ENCODE results near the gene ECEL1. TPM values are rescaled to one million over a fixed set of nuclear protein-coding genes. Genes with fewer than 3 reads are reported as not detected.

The ECEL1 gene
- total RNA-seq, 4 donors from 2014 or later = 0.68 to 0.83 TPM; not detected in 2

DNA sequence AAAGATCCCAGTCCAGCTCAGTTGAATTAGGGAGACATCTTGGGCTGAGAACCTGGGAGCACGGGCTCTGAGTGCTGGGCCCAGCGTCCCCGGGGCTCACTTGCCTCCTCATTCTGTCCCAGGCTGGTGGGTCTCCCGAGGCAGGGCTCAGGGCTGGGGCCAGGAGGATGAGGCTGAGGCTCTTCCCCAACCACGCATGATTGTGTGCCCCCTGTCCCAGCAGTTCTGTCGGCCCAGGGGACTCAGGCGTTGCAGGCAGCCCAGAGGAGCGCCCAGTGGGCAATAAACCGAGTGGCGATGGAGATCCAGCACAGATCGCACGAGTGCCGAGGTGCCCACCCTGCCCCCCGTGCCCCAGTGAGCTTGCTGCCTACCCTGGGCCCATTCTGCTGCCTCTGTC, 33.5 kb upstream of the ECEL1 start:
- no peak for DNase-seq (ENCODE audit: low spot score in 2 of 2)
- no peaks in the 10 kb centered on the region for H3K9me3 ChIP-seq
- H3K36me3 ChIP-seq = no peaks in the 10 kb centered on the region
- TF ChIP-seq POLR2AphosphoS5 (IDR thresholded peaks at IDR 0.05) (no peak), EP300 (IDR thresholded peaks at IDR 0.05) (no peak), POLR2A (IDR thresholded peaks at IDR 0.05) (no peak)
- TF ChIP-seq, protein P1, sequence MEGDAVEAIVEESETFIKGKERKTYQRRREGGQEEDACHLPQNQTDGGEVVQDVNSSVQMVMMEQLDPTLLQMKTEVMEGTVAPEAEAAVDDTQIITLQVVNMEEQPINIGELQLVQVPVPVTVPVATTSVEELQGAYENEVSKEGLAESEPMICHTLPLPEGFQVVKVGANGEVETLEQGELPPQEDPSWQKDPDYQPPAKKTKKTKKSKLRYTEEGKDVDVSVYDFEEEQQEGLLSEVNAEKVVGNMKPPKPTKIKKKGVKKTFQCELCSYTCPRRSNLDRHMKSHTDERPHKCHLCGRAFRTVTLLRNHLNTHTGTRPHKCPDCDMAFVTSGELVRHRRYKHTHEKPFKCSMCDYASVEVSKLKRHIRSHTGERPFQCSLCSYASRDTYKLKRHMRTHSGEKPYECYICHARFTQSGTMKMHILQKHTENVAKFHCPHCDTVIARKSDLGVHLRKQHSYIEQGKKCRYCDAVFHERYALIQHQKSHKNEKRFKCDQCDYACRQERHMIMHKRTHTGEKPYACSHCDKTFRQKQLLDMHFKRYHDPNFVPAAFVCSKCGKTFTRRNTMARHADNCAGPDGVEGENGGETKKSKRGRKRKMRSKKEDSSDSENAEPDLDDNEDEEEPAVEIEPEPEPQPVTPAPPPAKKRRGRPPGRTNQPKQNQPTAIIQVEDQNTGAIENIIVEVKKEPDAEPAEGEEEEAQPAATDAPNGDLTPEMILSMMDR (IDR thresholded peaks at IDR 0.05) = no peak
- 91% methylated on average over 11 of the region's 14 CpGs for WGBS
- no peak overlapping the region for H3K4me3 ChIP-seq
- H3K27ac ChIP-seq = no peak overlapping the region
- H3K4me1 ChIP-seq = peaks cover 35% of the 10 kb centered on the region
- H3K27me3 ChIP-seq = peaks cover 80% of the 10 kb centered on the region

DNA sequence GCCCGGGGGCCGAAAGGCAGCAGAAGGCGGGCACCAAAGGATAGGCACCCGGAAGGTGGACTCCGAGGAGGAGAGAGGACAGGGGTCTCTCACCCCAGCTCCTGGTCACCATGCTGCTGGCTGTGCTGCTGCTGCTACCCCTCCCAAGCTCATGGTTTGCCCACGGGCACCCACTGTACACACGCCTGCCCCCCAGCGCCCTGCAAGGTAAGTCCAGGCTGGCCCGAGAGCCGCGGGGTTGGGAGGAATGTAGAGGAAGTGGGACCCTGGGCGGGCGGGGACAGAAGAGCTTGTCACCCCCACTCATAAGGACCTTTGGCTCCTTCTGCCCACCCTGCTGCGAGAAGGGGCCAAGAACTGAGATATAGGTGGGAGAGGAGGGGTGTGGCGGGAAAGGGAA, 32.9 kb upstream of the ECEL1 start:
- WGBS = 65% methylated on average over 15 of the region's 15 CpGs
- no peaks in the 10 kb centered on the region for H3K36me3 ChIP-seq
- peaks cover 30% of the 10 kb centered on the region for H3K4me1 ChIP-seq
- no peak for DNase-seq (ENCODE audit: low spot score in 2 of 2)
- H3K27ac ChIP-seq = no peak overlapping the region
- H3K9me3 ChIP-seq = no peaks in the 10 kb centered on the region
- H3K4me3 ChIP-seq = no peak overlapping the region
- peaks cover 74% of the 10 kb centered on the region for H3K27me3 ChIP-seq
- TF ChIP-seq POLR2AphosphoS5 (IDR thresholded peaks at IDR 0.05) (no peak), POLR2A (IDR thresholded peaks at IDR 0.05) (no peak), EP300 (IDR thresholded peaks at IDR 0.05) (no peak)
- TF ChIP-seq, protein P1 (IDR thresholded peaks at IDR 0.05) = no peak

DNA sequence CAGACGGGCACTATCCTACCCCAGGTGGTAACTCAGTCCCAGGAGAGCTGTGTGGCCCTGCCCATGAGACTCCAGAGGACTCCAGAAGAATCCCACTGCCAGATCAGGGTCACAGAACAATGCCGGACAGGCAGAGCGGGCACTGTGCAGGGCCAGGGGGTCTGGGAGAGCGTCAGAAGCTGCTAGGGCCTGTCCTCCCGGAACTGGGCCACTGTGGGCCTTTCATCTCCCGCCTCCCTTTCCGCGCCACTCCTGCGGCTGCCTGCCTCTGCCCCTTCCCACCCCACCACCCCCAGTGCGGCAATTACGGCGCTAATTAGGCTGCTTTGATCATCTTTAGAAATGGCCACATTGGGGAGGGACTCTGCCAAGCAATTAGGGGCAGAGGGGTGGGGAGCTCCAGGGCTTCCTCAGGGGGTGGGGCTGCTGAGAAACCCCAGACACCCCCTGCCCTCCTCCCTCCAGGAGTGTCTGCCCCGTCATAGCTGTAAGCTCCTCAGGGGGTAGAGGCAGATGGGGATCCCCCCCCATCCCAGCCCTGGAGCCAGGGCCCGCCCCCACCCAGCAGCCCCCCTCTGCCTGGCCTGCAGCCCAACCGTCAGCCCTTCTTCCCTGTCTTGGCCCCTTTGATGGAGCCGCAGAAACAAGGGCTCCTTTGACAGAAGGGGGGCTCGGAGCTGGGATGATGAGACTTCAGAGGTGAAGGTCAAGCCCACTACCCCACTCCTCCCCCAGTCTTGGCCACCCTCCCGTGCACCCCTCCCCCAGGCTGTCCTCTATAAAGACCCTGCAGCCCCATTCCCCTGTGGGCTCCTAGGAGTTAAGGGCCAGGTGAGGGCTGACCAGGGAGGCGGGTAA, 32.2 kb upstream of the ECEL1 start, which contains the start of gene PRSS56:
TSS of gene PRSS56 (plus strand) at position 808 of the 858 bp plus-strand sequence. CDS start 211 bp downstream, outside the sequence.
- no peak for DNase-seq (ENCODE audit: low spot score in 2 of 2)
- TF ChIP-seq EP300 (IDR thresholded peaks at IDR 0.05) (no peak), POLR2A (IDR thresholded peaks at IDR 0.05) (no peak), POLR2AphosphoS5 (IDR thresholded peaks at IDR 0.05) (no peak)
- TF ChIP-seq, protein P1 (IDR thresholded peaks at IDR 0.05) = no peak
- no peaks in the 10 kb centered on the region for H3K9me3 ChIP-seq
- H3K36me3 ChIP-seq = no peaks in the 10 kb centered on the region
- no peak within 1 kb of the TSS for H3K4me3 ChIP-seq
- H3K27me3 ChIP-seq = peaks cover 68% of the 10 kb centered on the region
- 62% methylated on average over 18 of the region's 19 CpGs for WGBS
- H3K27ac ChIP-seq = no peak within 1 kb of the TSS
- peaks cover 28% of the 10 kb centered on the region for H3K4me1 ChIP-seq

DNA sequence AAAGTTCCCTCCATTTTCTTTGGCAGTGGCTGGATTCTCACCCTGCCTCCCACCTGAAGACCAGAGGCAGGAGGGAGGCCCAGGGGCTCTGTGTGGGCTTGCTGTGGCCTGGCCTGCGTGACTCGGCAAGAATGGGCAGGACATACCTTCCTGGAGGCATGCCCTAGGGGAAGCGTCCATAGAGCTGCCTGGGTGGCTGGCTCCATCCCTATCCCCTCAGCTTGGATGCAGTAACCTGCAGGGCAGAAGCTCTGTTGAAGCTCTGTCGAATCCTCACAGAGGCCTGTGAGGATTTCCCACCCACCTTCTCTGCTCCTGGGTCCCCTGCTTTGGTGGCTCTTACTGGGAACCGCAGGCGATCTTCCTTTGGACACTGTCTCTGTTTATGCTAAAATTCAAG, 31.2 kb upstream of the ECEL1 start:
- WGBS = 83% methylated on average over 2 of the region's 6 CpGs
- H3K27me3 ChIP-seq = peaks cover 58% of the 10 kb centered on the region
- H3K4me1 ChIP-seq = peaks cover 22% of the 10 kb centered on the region
- TF ChIP-seq, protein P1 (IDR thresholded peaks at IDR 0.05) = no peak
- TF ChIP-seq POLR2AphosphoS5 (IDR thresholded peaks at IDR 0.05) (no peak), POLR2A (IDR thresholded peaks at IDR 0.05) (no peak), EP300 (IDR thresholded peaks at IDR 0.05) (no peak)
- H3K9me3 ChIP-seq = no peaks in the 10 kb centered on the region
- no peak for DNase-seq (ENCODE audit: low spot score in 2 of 2)
- H3K36me3 ChIP-seq = no peaks in the 10 kb centered on the region
- H3K27ac ChIP-seq = no peak overlapping the region
- no peak overlapping the region for H3K4me3 ChIP-seq

DNA sequence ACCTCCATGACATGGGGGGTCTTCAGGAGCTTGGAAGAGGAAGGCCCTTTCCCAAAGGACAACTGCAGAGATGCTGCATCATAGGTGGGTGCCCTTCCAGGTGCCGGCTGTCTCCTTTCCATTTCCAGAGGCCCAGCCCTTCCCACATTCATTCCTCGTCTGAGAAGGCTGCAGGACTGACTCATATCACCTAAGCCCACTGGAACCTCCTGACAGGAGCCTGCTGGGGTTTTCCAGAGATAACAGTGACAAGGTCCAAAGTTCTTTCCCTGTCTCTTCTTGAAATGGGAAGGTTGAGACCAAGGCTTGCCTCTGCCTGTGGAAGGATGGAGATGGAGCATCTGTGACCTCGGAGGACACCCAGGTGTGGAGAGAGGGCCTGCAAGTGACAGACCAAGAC, 28.9 kb upstream of the ECEL1 start:
- Histone ChIP-seq H3K4me3 (no peak overlapping the region), H3K4me1 (no peaks in the 10 kb centered on the region), H3K27ac (no peak overlapping the region), H3K27me3 (peaks cover 39% of the 10 kb centered on the region), H3K9me3 (no peaks in the 10 kb centered on the region), H3K36me3 (no peaks in the 10 kb centered on the region)
- TF ChIP-seq, protein P1 (IDR thresholded peaks at IDR 0.05) = no peak
- TF ChIP-seq POLR2A (IDR thresholded peaks at IDR 0.05) (no peak), POLR2AphosphoS5 (IDR thresholded peaks at IDR 0.05) (no peak), EP300 (IDR thresholded peaks at IDR 0.05) (no peak)
- WGBS = 81% methylated on average over 3 of the region's 3 CpGs
- no peak for DNase-seq (ENCODE audit: low spot score in 2 of 2)
